ENCODE data around the gene NAT9.

DNA sequence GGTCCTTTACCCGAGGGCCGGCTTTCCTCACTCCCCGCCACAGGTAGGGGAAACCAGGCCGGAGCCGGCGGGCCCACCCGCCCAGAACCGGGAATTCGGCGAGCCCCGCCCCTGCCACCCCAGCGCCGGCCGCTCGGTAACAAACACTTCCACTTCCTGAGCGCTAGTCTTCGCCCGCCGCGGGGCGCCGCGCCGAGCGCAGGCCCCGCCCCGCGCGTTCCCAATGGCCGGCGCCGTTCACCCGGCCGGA is 27.9 kb downstream of the NAT9 start:
- TF ChIP-seq POLR2A (IDR thresholded peaks at IDR 0.05) (no peak), CTCF (IDR thresholded peaks at IDR 0.05) (peak in 1 of 3 donors; percentile 21)
